Endothelial cell (in vitro differentiated cells): ENCODE data around the gene AQP7. TPM values are rescaled to one million over a fixed set of nuclear protein-coding genes. Genes with fewer than 3 reads are reported as not detected.

ENCODE experiments used
- DNase-seq: peaks from one replicate; pipeline ENCODE4 v3.0.0; 2021; ENCODE audit warnings: low spot score
- H3K27ac Mint-ChIP-seq: one replicate; pipeline ENCODE4 v1.8.0; 2021; ENCODE audit warnings: mixed read lengths, inconsistent platforms; ENCODE audit not compliant: unreplicated experiment
- H3K27me3 Mint-ChIP-seq: one replicate; pipeline ENCODE4 v1.8.0; 2021; ENCODE audit warnings: mild to moderate bottlenecking, moderate library complexity, mixed read lengths, inconsistent platforms; ENCODE audit not compliant: unreplicated experiment
- H3K36me3 Mint-ChIP-seq: one replicate; pipeline ENCODE4 v1.8.0; 2021; ENCODE audit warnings: mild to moderate bottlenecking, low read depth, mixed read lengths, inconsistent platforms; ENCODE audit not compliant: unreplicated experiment
- H3K4me1 Mint-ChIP-seq: one replicate; pipeline ENCODE4 v1.8.0; 2021; ENCODE audit warnings: mild to moderate bottlenecking, mixed read lengths, inconsistent platforms; ENCODE audit not compliant: unreplicated experiment
- H3K4me3 Mint-ChIP-seq: one replicate; pipeline ENCODE4 v1.8.0; 2021; ENCODE audit warnings: mild to moderate bottlenecking, mixed read lengths, inconsistent platforms; ENCODE audit not compliant: unreplicated experiment
- H3K9me3 Mint-ChIP-seq: one replicate; pipeline ENCODE4 v1.8.0; 2021; ENCODE audit warnings: mixed read lengths, inconsistent platforms; ENCODE audit not compliant: unreplicated experiment
- CTCF ChIP-seq: fragments of 200-600 bp; sonication (generic); IDR thresholded peaks from one replicate; pipeline ENCODE4 v1.5.0; 2021; ENCODE audit warnings: antibody characterized with exemption; ENCODE audit not compliant: unreplicated experiment
- total RNA-seq: library from RNA; stranded (reverse); fragmentation: NEBNext Ultra II Directional; extraction: Animal tissue kit (Norgen Biotek cat#: 25700); gene quantifications from one replicate; pipeline ENCODE4 v1.2.1, GENCODE V29; 2021; ENCODE audit not compliant: unreplicated experiment

AQP7 gene
- total RNA-seq, 1 donor from 2014 or later = 0.64 TPM

- DNase-seq = no peak
- Mint-ChIP-seq H3K9me3 (no peaks in the 10 kb centered on the region), H3K27ac (no peak overlapping the region), H3K4me1 (peaks cover 45% of the 10 kb centered on the region), H3K36me3 (no peaks in the 10 kb centered on the region), H3K27me3 (peaks cover 9% of the 10 kb centered on the region), H3K4me3 (no peak overlapping the region)
- no peak for TF ChIP-seq CTCF
Measured at GRCh38 chr9:33437898-33438297, 35.5 kb upstream of the AQP7 start.

GRCh38 chr9:33437205-33437604, 34.8 kb upstream of the AQP7 start:
- peaks cover 9% of the 10 kb centered on the region for H3K27me3 Mint-ChIP-seq
- no peaks in the 10 kb centered on the region for H3K36me3 Mint-ChIP-seq

GRCh38 chr9:33436445-33436844, 34.1 kb upstream of the AQP7 start:
- peaks cover 45% of the 10 kb centered on the region for H3K4me1 Mint-ChIP-seq
- H3K9me3 Mint-ChIP-seq = no peaks in the 10 kb centered on the region
- no peak for DNase-seq
- H3K27ac Mint-ChIP-seq = no peak overlapping the region
- H3K36me3 Mint-ChIP-seq = no peaks in the 10 kb centered on the region
- TF ChIP-seq CTCF = no peak
- H3K27me3 Mint-ChIP-seq = peaks cover 9% of the 10 kb centered on the region
- H3K4me3 Mint-ChIP-seq = no peak overlapping the region

More at GRCh38 chr9:33437205-33437604, 34.8 kb upstream of the AQP7 start:
- peaks cover 45% of the 10 kb centered on the region for H3K4me1 Mint-ChIP-seq
- no peak for TF ChIP-seq CTCF
- H3K9me3 Mint-ChIP-seq = no peaks in the 10 kb centered on the region
- DNase-seq = no peak
- H3K27ac Mint-ChIP-seq = no peak overlapping the region
- H3K4me3 Mint-ChIP-seq = no peak overlapping the region

GRCh38 chr9:33435821-33436277, 33.5 kb upstream of the AQP7 start:
- no peak for DNase-seq
- Mint-ChIP-seq H3K27ac (no peak overlapping the region), H3K36me3 (no peaks in the 10 kb centered on the region), H3K9me3 (no peaks in the 10 kb centered on the region), H3K4me1 (peaks cover 45% of the 10 kb centered on the region), H3K4me3 (no peak overlapping the region), H3K27me3 (peaks cover 6% of the 10 kb centered on the region)
- TF ChIP-seq CTCF = no peak

DNA sequence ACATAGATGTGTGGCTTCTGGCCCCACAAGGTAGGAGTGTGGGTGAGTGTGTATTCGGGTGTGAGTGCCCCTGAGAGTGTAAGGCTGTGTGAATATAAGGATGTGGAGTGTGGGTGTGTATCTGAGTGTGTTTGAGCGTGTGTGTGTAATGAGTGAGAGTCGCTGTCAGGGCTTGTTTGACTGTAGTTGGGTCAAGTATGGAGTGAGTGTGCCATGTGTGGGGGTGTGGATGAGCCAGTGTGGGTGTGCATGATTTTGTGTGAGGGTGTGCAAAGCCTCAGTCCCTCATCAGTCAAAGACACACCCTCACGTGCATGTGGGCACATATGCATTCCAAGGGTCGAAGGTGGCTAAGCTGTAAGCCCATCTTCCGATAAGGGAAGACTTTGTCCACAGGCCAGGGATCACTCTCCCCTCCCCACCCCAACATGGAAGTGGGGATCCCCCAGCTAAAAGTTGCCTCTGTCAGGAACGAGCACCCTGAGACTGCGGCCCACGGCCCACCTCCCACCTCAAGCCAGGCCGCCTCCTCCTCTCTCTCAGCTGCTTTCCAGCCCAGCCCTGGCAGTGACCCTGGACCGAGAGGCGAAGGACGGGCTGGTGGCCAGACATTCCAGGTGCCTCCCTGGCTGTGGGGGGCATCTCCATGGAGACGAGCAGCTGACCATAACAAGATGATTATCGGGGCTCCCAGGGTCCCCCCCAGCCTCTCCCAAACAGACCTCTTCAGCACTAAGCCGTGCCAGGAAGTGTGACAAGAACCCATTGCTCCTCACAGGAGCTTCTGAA, 32.1 kb upstream of the AQP7 start:
- peaks cover 9% of the 10 kb centered on the region for H3K27me3 Mint-ChIP-seq
- no peak overlapping the region for H3K4me3 Mint-ChIP-seq
- no peak for DNase-seq
- no peaks in the 10 kb centered on the region for H3K9me3 Mint-ChIP-seq
- TF ChIP-seq CTCF = no peak
- H3K4me1 Mint-ChIP-seq = peaks cover 37% of the 10 kb centered on the region
- no peak overlapping the region for H3K27ac Mint-ChIP-seq
- H3K36me3 Mint-ChIP-seq = no peaks in the 10 kb centered on the region
